Ovary (tissue), 9 donors: ENCODE data around the gene HOXA4. TPM values are rescaled to one million over a fixed set of nuclear protein-coding genes. Genes with fewer than 3 reads are reported as not detected.

Experiments used
- DNase-seq, 5 donors: peaks; one replicate each; pipeline ENCODE4 v3.0.0-alpha.2; 2019 to 2020
- H3K27ac ChIP-seq, 2 donors: fragments of 200-600 bp; one replicate each; pipeline versions ENCODE4 v1.5.1 to v1.8.0; 2019 to 2022
- H3K27me3 ChIP-seq: fragments of 200-600 bp; one replicate; pipeline ENCODE4 v1.8.0; 2022
- H3K36me3 ChIP-seq: fragments of 200-600 bp; sonication (generic); one replicate; pipeline ENCODE4 v1.5.1; 2019
- H3K4me1 ChIP-seq: one replicate; pipeline ENCODE4 v1.8.1; 2013; ENCODE audit warnings: mild to moderate bottlenecking, moderate library complexity; ENCODE audit not compliant: insufficient read depth
- H3K4me3 ChIP-seq: fragments of 200-600 bp; sonication (generic); one replicate; pipeline ENCODE4 v1.5.1; 2017
- H3K9me3 ChIP-seq, 2 donors: fragments of 200-600 bp in 1 of 2; sonication (generic) in 1 of 2; one replicate each; pipeline versions ENCODE4 v1.5.1 to v1.8.1; 2013 to 2019; ENCODE audit warnings: mild to moderate bottlenecking in 1 of 2, moderate library complexity in 1 of 2
- EP300 ChIP-seq: sonication (generic); formaldehyde crosslinking; IDR thresholded peaks from one replicate; pipeline ENCODE4 v1.6.1; 2017; ENCODE audit warnings: antibody characterized with exemption
- POLR2A ChIP-seq: fragments of 450-650 bp; IDR thresholded peaks from one replicate; pipeline ENCODE4 v1.6.1; 2017; ENCODE audit warnings: antibody characterized with exemption, mild to moderate bottlenecking, moderate library complexity
- WGBS, 3 donors: extraction: QIAGEN DNeasy Blood & Tissue Kit in 1 of 3; methylation state at CpG; one replicate each; pipeline versions ENCODE4 v1.1.5 to v1.1.7; 2013 to 2017; 5-methylcytosine and 5-hydroxymethylcytosine counted together
- intact Hi-C, 4 donors: fragments of 100-400 bp; cut with DNase I; formaldehyde crosslinking; loops; one replicate each; pipeline versions ENCODE4 v1.11.0 to v1.15.1; 2022 to 2023
- polyA plus RNA-seq, 2 donors: library from polyadenylated mRNA; stranded (reverse); fragments of 200-250 nt in 1 of 2; fragments of 350-450 nt in 1 of 2; fragmentation: Illumina TruSeq in 1 of 2; extraction: RNeasy Lipid Tissue Mini Kit (QIAGEN cat#74804) in 1 of 2; gene quantifications; one replicate each; pipeline ENCODE4 v1.2.3, GENCODE V29; 2013 to 2014
- total RNA-seq, 7 donors: library from RNA; depleted of rRNA in 2 of 7; stranded (reverse); fragments of >200 nt in 2 of 7; fragmentation: NEBNext Ultra II Directional in 3 of 7; extraction: Animal tissue kit (Norgen Biotek cat#: 25700) in 3 of 7; gene quantifications; one replicate each; pipeline versions ENCODE4 v1.1.0 to v1.2.4, GENCODE V29; 2016 to 2023
- TF ChIP-seq, protein P1 (sequence below), 3 donors: fragments of 450-650 bp in 2 of 3; fragments of 200-600 bp in 1 of 3; IDR thresholded peaks; one replicate each; pipeline versions ENCODE4 v1.5.1 to v1.8.0; 2016 to 2022; ENCODE audit warnings: antibody characterized with exemption in 3 of 3, mild to moderate bottlenecking in 1 of 3
- donor health status: DM: no; HTN: no; CAD: no; lungs with moderate emphysema.
- donor health status: DM: no; HTN: no; CAD: no.
- donor health status: Bipolar disorder and iron deficiency.
- donor health status: DM: yes; HTN: yes; CAD: no.
- donor health status: DM: no; HTN: no; CAD: no.
- donor health status: DM: yes; HTN: yes; CAD: no.

HOXA4 gene
- total and polyA plus RNA-seq, 9 donors = 0.22 to 34.0 (median 3.5) TPM

DNA sequence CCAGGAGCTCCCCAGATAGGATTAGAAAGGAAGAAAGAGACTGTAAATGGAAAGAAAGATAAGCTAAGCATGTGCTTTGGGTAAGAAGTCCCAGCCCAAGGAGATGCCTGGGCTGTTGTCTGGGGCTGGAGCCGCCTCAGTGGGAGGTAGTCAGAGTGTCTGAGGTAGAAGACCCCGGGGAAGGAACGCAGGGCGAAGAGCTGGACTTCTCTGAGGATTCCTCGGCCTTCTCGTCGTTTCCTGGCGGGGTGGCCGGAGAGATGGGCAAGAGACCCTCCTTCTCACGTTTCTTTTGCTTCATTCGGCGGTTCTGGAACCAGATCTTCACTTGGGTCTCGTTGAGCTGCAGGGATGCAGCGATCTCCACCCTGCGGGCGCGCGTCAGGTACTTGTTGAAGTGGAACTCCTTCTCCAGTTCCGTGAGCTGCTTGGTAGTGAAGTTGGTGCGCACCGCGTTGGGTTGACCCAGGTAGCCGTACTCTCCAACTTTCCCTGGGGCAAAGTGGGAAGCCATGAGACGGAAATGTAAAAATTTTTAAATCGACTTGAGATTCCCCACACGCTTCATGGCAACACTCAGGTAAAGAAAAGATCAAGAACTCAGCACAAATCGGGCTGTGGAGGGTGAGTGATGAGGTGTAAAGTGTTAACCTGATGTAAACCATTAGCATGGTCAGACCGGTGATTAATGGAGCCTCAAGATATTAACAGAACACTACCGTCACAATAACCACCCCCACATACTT is 36.1 kb downstream of the HOXA4 start:
- peak in 1 of 5 donors; percentile 37 for DNase-seq
- H3K36me3 ChIP-seq = no peaks in the 10 kb centered on the region

DNA sequence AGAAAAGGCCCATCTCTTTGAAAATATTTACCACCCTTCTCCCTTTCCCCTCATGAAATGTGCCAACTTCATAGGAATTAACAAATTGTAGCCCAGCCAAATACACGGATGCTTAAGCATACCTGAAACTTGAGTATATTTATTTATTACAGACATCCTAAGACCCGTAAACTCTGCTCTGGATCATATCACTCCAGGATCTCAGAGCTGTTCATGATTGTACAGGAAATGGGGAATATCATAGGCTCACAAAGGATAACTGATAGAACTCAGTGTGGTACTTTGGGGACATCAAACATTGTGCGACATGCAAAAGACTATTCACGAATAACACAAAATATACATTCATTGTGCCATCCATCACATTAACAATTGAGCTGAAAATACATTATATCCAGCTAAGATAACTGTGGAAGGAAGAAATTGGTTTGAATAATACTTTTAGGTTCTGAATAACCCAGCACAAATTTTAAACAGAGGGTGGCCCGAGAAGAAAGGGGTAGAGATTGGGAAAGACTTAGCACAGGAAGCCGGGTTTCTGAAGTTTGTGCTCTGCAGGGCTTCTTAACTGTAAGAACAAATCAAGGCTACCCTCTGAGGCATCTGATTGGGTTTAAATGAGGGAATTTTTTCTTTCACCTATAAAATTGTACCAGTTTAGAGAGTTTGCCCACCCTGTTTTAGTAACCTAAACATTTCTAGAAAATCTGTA is 37.2 kb downstream of the HOXA4 start:
- H3K27me3 ChIP-seq = no peaks in the 10 kb centered on the region
- intact Hi-C loops = no loop called here
- TF ChIP-seq, protein P1, sequence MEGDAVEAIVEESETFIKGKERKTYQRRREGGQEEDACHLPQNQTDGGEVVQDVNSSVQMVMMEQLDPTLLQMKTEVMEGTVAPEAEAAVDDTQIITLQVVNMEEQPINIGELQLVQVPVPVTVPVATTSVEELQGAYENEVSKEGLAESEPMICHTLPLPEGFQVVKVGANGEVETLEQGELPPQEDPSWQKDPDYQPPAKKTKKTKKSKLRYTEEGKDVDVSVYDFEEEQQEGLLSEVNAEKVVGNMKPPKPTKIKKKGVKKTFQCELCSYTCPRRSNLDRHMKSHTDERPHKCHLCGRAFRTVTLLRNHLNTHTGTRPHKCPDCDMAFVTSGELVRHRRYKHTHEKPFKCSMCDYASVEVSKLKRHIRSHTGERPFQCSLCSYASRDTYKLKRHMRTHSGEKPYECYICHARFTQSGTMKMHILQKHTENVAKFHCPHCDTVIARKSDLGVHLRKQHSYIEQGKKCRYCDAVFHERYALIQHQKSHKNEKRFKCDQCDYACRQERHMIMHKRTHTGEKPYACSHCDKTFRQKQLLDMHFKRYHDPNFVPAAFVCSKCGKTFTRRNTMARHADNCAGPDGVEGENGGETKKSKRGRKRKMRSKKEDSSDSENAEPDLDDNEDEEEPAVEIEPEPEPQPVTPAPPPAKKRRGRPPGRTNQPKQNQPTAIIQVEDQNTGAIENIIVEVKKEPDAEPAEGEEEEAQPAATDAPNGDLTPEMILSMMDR (IDR thresholded peaks at IDR 0.05) = no peak
- TF ChIP-seq EP300 = no peak
- TF ChIP-seq POLR2A = no peak
- no peaks in the 10 kb centered on the region for H3K9me3 ChIP-seq
- H3K27ac ChIP-seq = no peak overlapping the region
- H3K4me3 ChIP-seq = no peak overlapping the region
- peaks cover 4% of the 10 kb centered on the region for H3K4me1 ChIP-seq
- no peaks in the 10 kb centered on the region for H3K36me3 ChIP-seq
- DNase-seq = no peak
- 73 to 77% (median 76%) methylated on average over 6 of the region's 6 CpGs for WGBS, 3 donors

More for the DNA sequence above, 36.1 kb downstream of the HOXA4 start:
- no peak overlapping the region for H3K27ac ChIP-seq
- WGBS, 3 donors = 49 to 65% (median 52%) methylated on average over 29 of the region's 29 CpGs
- H3K9me3 ChIP-seq = no peaks in the 10 kb centered on the region
- no peaks in the 10 kb centered on the region for H3K27me3 ChIP-seq
- H3K4me1 ChIP-seq = peaks cover 4% of the 10 kb centered on the region
- TF ChIP-seq, protein P1 (IDR thresholded peaks at IDR 0.05) = no peak
- TF ChIP-seq POLR2A = no peak
- TF ChIP-seq EP300 = no peak
- intact Hi-C loops = no loop called here
- no peak overlapping the region for H3K4me3 ChIP-seq

DNA sequence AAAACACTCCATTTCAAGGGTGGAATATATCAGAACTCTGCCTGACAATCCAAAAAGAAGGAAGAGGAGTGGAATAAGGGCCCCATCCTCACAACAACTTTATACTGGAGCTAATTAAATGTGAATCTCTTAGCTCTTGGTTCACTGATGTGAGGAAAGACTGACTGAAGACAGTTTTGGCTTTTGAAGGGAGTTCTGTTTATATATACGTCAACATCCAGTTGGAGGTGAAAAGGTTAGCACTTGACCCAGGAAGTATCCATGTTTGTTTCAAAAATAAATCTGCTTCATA is 37.8 kb downstream of the HOXA4 start:
- no peak overlapping the region for H3K27ac ChIP-seq
- H3K4me1 ChIP-seq = peaks cover 4% of the 10 kb centered on the region
- no peaks in the 10 kb centered on the region for H3K36me3 ChIP-seq
- peaks cover 2% of the 10 kb centered on the region for H3K27me3 ChIP-seq
- no peak for DNase-seq
- WGBS, 3 donors = 36 to 70% (median 42%) methylated on average over 1 of the region's 1 CpG
- no peaks in the 10 kb centered on the region for H3K9me3 ChIP-seq
- no peak for TF ChIP-seq POLR2A
- no peak for TF ChIP-seq EP300
- TF ChIP-seq, protein P1 (IDR thresholded peaks at IDR 0.05) = no peak
- intact Hi-C loops = no loop called here
- H3K4me3 ChIP-seq = no peak overlapping the region

DNA sequence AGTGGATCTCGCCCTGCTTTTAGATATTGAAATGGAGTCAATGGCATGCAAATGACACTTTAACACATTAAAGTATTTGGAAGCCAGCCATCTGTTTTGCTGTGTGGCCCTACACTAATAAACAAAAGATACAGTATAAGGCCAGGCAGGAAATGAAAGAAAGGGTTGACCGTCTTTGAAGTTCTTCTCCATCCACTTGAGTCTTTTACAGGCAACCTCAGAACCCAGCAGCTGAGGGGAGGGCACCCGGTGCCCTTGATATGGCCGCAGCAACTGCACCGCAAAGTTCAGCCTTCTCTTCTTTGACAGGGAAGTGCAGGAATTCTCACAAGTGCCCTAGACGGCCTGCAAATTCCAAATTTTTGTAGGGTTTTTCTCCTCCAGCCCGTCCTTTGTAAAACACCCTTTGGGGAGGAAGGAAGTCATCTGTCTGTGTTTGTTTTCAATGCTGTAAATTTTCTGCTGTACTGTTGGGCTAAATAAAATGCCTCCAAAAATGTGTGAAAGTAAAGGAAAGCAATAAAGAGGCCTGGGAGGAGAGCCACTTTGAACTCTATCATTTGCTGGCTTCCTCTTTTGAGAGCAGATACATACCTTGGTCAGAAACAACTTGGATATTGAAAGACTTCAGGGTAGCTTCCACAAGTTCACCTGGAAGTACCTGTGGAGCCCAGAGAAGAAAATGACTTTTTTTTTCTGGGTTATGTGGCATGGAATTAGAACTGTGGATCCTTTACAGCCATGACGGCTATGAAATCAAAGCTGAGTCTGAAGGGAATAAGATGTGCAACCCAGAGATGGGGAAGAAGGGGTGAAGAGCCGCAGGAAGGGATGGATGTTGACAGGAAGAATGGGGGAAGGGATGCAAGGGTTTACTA is 38.4 kb downstream of the HOXA4 start:
- Histone ChIP-seq H3K36me3 (no peaks in the 10 kb centered on the region), H3K27ac (no peak overlapping the region), H3K9me3 (no peaks in the 10 kb centered on the region), H3K4me3 (no peak overlapping the region), H3K27me3 (peaks cover 3% of the 10 kb centered on the region), H3K4me1 (peaks cover 3% of the 10 kb centered on the region)
- no peak for TF ChIP-seq POLR2A
- TF ChIP-seq, protein P1 (IDR thresholded peaks at IDR 0.05) = no peak
- no peak for TF ChIP-seq EP300
- WGBS, 3 donors = 63 to 69% (median 67%) methylated on average over 9 of the region's 9 CpGs
- intact Hi-C loops = no loop called here
- no peak for DNase-seq
